Thoracic aorta (tissue), 2 donors: ENCODE data around the gene FRMD8. TPM values are rescaled to one million over a fixed set of nuclear protein-coding genes. Genes with fewer than 3 reads are reported as not detected.

ENCODE experiments used
- ATAC-seq: fragments of 150-250 bp; one replicate; pipeline ENCODE4 v1.8.0; 2017; ENCODE audit warnings: low read depth; ENCODE audit not compliant: insufficient number of reproducible peaks, low FRiP score
- DNase-seq: peaks from one replicate; pipeline ENCODE4 v3.0.0-alpha.2; 2020; ENCODE audit warnings: low spot score
- H3K27ac ChIP-seq, 2 donors: fragments of 200-600 bp; sonication (generic); 1 replicate in 1 of 2; 2 replicates in 1 of 2; pipeline ENCODE4 v1.5.1; 2016; ENCODE audit warnings: mild to moderate bottlenecking in 2 of 2, moderate library complexity in 2 of 2
- H3K27me3 ChIP-seq: fragments of 200-600 bp; sonication (generic); replicated peaks from 2 replicates; pipeline ENCODE4 v1.6.0; 2016; ENCODE audit warnings: mild to moderate bottlenecking; ENCODE audit not compliant: insufficient read depth
- H3K36me3 ChIP-seq: fragments of 200-600 bp; sonication (generic); one replicate; pipeline ENCODE4 v1.5.1; 2016
- H3K4me1 ChIP-seq, 2 donors: fragments of 200-600 bp; sonication (generic); 1 replicate in 1 of 2; 2 replicates in 1 of 2; pipeline versions ENCODE4 v1.5.1 to v1.6.0; 2016; ENCODE audit warnings: low read depth in 2 of 2, mild to moderate bottlenecking in 1 of 2; ENCODE audit not compliant: control insufficient read depth in 1 of 2
- H3K4me3 ChIP-seq: fragments of 200-600 bp; sonication (generic); 2 replicates; pipeline ENCODE4 v1.5.1; 2016; ENCODE audit warnings: mild to moderate bottlenecking
- H3K9me3 ChIP-seq: fragments of 200-600 bp; sonication (generic); 2 replicates; pipeline ENCODE4 v1.5.1; 2016
- CTCF ChIP-seq: fragments of 200-600 bp; sonication (generic); IDR thresholded peaks from one replicate; pipeline ENCODE4 v1.5.1; 2019; ENCODE audit warnings: antibody characterized with exemption
- total RNA-seq, 2 donors: library from RNA; depleted of rRNA; stranded (reverse); fragments of >200 nt; gene quantifications; one replicate each; pipeline versions ENCODE4 v1.1.0 to v1.2.3, GENCODE V29; 2016

FRMD8 gene
- total RNA-seq, 2 donors from 2014 or later: 45.2 to 45.9 TPM

GRCh38 chr11:65419772-65420481 is 33.5 kb downstream of the FRMD8 start:
- no peak for ATAC-seq
- Histone ChIP-seq H3K4me3 (peak overlapping the region; percentile 94), H3K36me3 (peaks cover 4% of the 10 kb centered on the region), H3K27ac (peak overlapping the region; percentile 100), H3K9me3 (no peaks in the 10 kb centered on the region), H3K4me1 (peaks cover 39 to 52% of the 10 kb centered on the region in 2 donors), H3K27me3 (no peaks in the 10 kb centered on the region)
- TF ChIP-seq CTCF: no peak
- peak; percentile 84 for DNase-seq

- no peaks in the 10 kb centered on the region for H3K27me3 ChIP-seq
- H3K9me3 ChIP-seq: no peaks in the 10 kb centered on the region
- H3K4me3 ChIP-seq: peak overlapping the region; percentile 94
- peak overlapping the region; percentile 100 for H3K27ac ChIP-seq
- peaks cover 39 to 52% of the 10 kb centered on the region in 2 donors for H3K4me1 ChIP-seq
- peaks cover 9% of the 10 kb centered on the region for H3K36me3 ChIP-seq
- no peak for TF ChIP-seq CTCF
- ATAC-seq (no peak), DNase-seq (no peak)
Observed at GRCh38 chr11:65420506-65420905, 34.1 kb downstream of the FRMD8 start.

GRCh38 chr11:65420979-65421793 is 34.7 kb downstream of the FRMD8 start:
- peak overlapping the region; percentile 100 for H3K27ac ChIP-seq
- peak overlapping the region; percentile 94 for H3K4me3 ChIP-seq
- DNase-seq (peak; percentile 97), ATAC-seq (peak; percentile 18)
- H3K27me3 ChIP-seq: no peaks in the 10 kb centered on the region
- no peak for TF ChIP-seq CTCF
- peaks cover 39 to 46% of the 10 kb centered on the region in 2 donors for H3K4me1 ChIP-seq
- H3K36me3 ChIP-seq: peaks cover 13% of the 10 kb centered on the region
- H3K9me3 ChIP-seq: no peaks in the 10 kb centered on the region

GRCh38 chr11:65421794-65422632 is 35.6 kb downstream of the FRMD8 start:
- DNase-seq: peak; percentile 84
- ATAC-seq: peak; percentile 13
- Histone ChIP-seq H3K27me3 (no peaks in the 10 kb centered on the region), H3K36me3 (peaks cover 21% of the 10 kb centered on the region), H3K4me3 (peak overlapping the region; percentile 94), H3K4me1 (peaks cover 32 to 38% of the 10 kb centered on the region in 2 donors), H3K9me3 (no peaks in the 10 kb centered on the region), H3K27ac (peak overlapping the region; percentile 100)
- no peak for TF ChIP-seq CTCF
